GM18507 (cell line): ENCODE data around the gene MFGE8.

Experiments used
- DNase-seq: peaks from one replicate; pipeline ENCODE4 v3.0.0; 2011; ENCODE audit warnings: low read depth; ENCODE audit not compliant: insufficient read length; ENCODE audit errors: extremely low spot score
- FAIRE-seq: peaks from 2 replicates; lab custom pipeline; 2011; peaks lifted over from hg19 to GRCh38; lab: Jason Lieb, UNC

Gene MFGE8

DNA sequence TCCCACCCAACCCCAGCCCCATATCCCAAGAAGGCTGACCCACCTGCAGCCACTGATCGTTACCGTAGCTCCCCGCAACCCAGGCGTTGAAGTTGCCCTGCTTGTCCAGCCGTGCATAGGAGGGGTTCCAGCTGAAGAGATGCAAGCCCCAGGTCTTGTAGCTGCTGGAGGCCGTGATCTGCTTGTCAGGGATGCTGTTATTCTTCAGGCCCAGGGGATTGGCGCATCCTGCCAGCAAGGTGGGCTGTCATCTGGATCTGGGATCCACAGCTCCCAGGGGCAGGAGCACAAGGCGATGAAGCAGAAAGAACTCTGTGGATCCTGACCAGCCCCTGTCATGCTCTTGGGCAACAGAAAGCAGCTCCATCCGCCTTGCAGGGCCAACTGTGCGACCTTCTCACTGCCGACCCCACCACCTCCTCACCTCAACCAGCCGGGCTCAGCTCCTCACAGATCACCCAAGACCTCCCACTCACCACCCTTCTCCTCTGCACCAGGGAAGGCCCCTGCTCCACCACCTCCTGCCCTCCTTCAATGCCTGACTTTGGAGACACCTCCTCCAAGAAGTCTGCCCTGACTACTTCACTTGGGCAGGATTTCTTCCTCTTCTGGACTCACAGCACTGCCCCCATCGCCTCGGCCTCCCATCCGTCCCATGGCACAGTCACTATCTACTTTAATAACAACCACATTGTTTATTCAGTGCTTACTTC is 11.5 kb downstream of the MFGE8 start:
- no peak for DNase-seq

DNA sequence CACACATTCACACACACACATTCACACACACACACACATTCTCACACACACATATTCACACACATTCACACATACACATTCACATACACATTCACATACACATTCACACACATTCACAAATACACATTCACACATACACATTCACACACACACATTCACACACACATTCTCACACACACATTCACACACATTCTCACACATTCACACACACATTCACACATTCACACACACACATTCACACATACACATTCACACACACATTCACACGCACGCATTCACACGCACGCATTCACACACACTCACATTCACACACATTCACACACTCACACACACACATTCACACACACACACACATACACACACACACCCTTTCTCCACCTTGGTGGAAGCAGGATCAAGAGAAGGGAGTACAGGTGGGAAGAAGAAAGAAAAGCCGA is 12.2 kb downstream of the MFGE8 start:
- DNase-seq (no peak), FAIRE-seq (no peak)

More for the DNA sequence above, 11.5 kb downstream of the MFGE8 start:
- FAIRE-seq = no peak

DNA sequence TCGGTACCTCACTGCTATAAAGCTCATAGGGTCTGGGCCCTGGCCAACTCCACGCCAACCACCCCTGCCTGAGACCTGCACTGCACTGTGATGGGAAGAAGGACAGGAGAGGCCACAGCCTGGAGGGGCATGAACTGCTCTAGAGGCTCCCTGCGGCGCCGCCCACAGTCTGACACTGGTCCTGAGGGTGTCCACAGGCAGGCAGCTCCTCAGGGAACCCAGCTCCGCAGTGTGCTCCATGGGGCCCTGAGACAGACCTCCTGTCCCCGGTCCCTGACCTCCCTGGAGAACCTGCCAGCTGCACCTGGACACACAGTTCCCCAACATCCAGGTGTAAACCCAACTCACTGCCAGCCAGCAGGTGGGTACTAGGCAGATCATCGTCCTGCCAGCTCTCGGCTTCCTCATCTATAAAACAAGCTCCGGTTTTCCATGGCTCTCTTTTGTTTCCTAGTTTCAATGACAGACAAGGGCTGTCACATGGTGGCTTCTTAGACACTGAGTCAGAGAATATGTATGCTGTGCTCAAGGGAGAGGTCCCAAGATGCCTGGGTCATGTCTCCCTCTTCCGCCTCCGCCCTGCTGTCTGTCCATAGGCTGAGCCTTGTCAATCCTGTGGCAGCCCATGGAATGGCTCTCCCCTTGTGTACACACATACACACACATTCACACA is 12.7 kb downstream of the MFGE8 start:
- DNase-seq (no peak), FAIRE-seq (no peak)

DNA sequence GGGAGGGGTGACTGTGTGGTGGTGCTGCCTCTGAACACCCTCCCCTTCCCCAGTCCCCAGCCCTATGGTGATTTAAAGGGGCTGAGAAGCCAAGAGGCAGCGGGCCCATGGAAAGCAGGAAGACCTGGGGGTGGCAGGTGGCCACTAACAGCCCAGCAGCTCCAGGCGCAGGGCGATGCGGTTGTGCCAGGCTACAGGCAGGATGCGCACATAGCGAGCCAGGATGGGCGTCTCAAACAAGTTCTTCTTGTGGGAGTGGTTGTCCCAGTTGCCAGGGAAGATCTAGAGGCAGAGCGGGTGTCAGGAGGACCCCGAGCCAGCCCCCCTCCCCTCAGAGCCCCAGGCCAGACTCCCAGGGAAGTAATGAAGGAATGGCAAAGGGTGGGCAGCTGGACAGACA is 13.9 kb downstream of the MFGE8 start:
- DNase-seq (no peak), FAIRE-seq (no peak)

GRCh38 chr15:88898736-88899135 is 14.4 kb downstream of the MFGE8 start:
- FAIRE-seq = no peak

DNA sequence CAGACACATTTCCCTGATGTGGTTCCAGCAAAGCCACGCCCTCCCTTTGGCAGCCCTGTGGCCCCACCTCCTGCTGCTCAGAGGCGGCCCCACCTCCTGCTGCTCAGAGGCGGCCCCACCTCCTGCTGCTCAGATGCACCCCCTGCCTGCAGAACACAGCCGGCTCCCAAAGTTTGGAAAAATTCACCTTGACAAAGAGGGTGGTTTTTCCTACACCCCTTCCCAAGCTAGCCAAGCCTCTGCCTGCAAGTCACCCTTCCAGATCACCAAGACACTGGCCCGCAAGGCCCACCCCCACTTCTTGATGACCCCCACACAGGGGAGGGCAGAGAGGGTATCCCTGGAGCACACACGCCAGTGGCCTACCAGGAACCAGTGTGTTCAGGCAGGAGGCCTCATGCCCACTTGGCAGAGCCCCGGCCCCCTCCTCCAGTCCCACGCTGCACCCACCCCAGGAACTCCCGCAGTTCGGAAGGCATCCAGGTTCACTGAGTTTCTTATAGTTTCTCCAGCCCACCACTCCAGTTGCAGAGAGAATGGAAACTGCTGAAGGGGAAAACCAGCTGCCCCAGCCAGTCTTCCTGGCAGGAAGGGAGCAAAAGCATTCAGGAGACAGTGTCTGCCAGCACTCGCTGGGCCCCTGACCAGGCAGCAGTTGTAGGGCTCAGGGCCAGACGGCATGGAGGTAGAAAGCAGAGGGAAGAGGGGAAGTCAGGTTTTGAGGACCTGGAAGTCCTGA is 15.6 kb downstream of the MFGE8 start:
- DNase-seq (no peak), FAIRE-seq (no peak)

More at GRCh38 chr15:88898736-88899135, 14.4 kb downstream of the MFGE8 start:
- no peak for DNase-seq

DNA sequence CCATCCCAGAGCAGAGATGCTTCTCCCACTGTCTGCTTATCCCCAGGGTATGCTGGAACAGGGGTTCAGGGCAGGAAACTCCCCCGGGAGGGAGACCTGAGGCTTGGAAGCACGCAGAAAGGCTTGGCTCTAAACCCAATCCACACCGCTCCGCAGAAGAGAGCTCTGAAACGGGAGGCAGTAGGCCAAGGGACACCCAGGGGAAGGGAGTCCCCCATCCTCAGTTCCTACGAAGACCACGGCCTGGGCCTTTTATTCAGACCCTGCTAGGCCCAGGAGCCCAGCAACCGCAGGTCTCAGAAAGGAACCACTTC is 16.1 kb downstream of the MFGE8 start:
- DNase-seq (no peak), FAIRE-seq (no peak)

DNA sequence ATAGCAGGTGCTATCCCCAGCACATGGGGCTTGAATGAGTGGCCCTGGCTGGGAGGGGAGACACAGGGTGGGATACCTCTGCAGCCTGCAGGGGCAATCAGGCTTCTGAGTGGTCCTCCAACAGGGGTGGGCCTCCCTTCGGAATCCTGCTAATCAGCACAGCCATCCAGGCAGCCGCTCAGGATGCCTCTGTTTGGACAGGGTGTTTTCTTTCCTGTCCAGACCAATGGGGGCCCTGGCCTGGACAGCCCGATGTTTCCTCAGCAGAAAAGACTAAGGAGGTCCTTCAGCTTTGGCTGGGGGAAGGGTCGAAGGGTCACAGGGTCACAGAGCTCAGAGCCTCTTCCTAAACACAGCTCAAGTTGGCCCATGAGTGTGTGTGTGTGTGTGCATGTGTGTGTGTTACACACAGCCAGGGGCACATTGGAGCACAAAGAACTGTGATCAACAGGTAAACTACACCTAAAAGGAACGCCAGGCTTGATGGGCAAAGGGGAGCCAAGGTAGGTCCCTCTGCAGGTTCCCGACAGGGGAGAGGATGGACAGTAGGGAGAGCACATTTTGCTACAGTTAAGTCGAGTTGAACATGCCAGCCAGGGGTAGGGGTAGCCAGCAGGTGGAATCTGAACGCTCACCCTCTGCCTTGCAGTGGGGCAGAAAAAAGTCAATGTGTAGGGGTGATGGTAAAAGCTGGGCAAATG is 16.7 kb downstream of the MFGE8 start:
- FAIRE-seq (no peak), DNase-seq (no peak)

GRCh38 chr15:88894819-88895767 is 18.1 kb downstream of the MFGE8 start, which contains the start of gene HAPLN3:
TSS of gene HAPLN3 (minus strand) at chr15:88895544. CDS start at chr15:88887298, 8,246 bp downstream.
- peak; percentile 52 for FAIRE-seq
- no peak for DNase-seq

DNA sequence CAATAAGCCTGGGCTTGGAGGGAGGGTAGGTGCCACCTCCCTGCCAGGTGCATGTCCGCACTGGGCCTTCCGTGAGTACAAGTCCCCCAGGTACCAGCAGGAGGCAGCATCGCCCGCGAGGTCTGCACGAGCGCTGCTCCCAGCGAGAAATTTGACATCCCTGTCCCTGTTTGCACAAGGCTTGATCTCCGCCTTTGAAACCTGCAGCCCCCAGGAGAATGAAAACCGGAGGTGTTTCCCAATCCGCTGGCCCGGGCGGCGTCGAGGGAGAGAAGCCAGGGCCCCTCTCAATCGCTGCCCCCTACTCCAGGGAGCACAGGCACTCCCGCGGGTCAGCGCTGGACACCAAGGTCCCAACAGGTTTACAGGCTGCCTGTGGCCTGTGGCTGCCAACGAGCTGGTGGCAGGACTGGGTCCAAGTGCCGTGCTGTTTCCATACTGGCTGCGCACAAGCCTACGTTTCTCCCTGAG is 18.8 kb downstream of the MFGE8 start:
- peak; percentile 88 for FAIRE-seq
- peak; percentile 72 for DNase-seq

DNA sequence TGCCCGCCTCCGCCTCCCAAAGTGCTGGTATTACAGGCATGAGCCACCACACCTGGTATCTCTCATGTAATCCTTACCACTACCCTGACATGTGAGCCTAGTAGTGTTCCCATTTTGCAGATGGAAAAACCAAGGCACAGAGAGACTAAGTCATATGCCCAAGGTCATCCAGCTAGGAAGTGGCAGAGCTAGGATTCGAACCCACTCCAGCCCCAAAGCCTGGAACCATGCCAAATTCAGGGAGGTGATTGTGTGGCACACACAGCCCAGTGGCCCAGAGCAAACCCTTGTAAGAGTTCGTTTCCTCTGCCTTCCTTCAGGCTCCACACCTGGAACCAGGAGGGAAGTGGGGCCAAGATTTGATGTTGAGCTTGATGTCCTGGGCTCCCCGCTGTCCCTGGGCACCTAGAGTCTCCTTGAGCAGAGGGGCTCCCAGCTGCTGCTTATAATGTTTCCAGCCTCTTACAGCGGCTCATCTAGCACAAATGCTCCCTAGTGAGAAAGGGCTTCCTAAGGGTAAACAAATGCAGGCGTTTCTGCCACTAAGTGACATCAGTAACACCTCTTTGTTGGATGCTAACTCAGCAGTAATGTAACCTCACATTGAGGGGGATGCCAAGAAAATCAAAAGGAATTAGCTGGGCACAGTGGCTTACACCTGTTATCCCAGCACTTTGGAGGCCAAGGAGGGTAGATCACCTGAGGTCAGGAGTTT is 21.5 kb downstream of the MFGE8 start:
- no peak for FAIRE-seq
- DNase-seq = no peak

- DNase-seq (no peak), FAIRE-seq (no peak)
These were observed 22.7 kb downstream of the MFGE8 start for GRCh38 chr15:88890495-88890894.

DNA sequence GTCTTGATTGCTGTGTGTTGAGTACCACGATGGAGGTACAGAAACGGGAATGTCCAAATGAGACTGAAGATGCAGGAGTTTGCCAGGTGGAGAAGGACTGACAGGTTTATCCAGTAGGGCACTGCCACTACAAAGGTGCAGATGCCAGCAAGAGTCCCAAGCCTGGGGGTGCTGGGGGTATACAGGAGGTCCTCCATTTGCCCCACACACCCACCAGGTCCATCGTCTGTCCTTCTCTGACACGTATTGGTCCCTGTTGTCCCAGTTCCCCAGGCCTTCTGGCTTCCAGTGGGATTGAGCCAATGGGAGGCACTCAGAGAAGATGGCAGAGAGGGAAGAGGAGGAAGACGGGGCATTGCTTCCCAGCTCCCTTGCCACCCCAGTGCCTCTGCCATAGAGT is 24.5 kb downstream of the MFGE8 start:
- no peak for FAIRE-seq
- no peak for DNase-seq

GRCh38 chr15:88887068-88887580 is 26.1 kb downstream of the MFGE8 start:
- FAIRE-seq (no peak), DNase-seq (no peak)

DNA sequence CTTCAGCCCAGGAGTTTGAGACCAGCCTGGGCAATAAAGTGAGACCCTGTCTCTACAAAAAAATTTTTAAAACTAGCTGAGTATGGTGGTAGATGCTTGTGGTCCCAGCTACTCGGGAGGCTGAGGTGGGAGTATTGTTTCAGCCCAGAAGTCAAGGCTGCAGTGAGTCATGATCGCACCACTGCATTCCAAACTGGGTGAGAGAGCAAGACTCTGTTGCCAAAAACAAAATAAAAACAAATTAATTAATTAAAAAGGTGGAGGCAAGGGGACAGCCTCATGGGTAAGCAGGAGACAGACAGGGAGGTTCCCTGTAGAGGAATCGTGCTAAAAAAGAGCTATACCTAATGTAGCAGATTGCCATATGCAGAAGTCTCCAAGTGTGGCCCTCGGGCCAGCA is 30.4 kb downstream of the MFGE8 start:
- DNase-seq (no peak), FAIRE-seq (no peak)

- no peak for FAIRE-seq
- DNase-seq = no peak
These were observed 31.4 kb downstream of the MFGE8 start for GRCh38 chr15:88881775-88882174.

DNA sequence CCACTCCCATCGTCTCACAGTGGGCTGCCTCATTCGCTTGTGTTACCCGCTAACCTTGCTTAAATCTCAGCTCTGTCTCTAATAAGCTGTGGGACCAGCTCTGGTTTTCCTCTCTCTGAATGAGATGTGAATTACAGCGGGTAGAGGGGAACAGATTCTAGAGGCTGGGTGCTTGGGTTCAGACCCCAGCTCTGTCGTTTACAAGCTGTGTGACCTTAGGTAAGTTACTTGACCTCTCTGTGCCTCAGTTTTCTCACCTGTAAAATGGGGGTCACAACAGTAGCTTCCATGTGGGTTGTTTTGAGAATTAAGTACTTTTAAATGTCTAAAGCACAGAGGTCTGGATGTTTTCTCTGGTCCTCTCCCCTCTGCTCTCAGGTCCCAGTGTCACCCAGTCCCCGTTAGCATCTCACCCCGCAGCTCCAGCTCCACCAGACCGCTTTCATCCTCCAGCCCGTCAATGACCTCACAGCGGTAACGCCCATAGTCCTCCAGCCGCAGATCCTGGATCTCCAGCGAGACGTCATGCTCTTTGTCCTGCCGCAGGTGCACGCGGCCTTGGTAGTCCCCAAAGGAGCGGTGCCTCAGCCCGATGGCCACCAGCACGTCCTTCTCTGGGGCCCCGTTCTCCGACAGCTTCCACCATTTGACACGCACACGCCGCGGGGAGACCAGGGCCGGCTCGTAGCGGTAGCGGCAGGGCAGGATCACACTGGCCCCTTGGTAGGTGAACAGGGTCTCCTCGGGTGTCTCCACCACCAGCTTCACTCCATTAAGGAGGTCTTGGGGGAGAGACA is 32.0 kb downstream of the MFGE8 start:
- FAIRE-seq = no peak
- no peak for DNase-seq
